Keratinocyte (primary cell): ENCODE results near the gene ZNF43. TPM values are rescaled to one million over a fixed set of nuclear protein-coding genes. Genes with fewer than 3 reads are reported as not detected.

ENCODE experiments used
- DNase-seq: peaks from one replicate; pipeline ENCODE4 v3.0.0-alpha.2; 2011; ENCODE audit warnings: low read depth, missing footprints, low spot score
- FAIRE-seq: peaks from 2 replicates; lab custom pipeline; 2011; peaks lifted over from hg19 to GRCh38; lab: Jason Lieb, UNC
- H2AFZ ChIP-seq: 2 replicates; pipeline ENCODE4 v1.6.0; 2012; ENCODE audit warnings: low read length, control low read depth, inconsistent platforms; ENCODE audit not compliant: control insufficient read depth
- H3K27ac ChIP-seq: 2 replicates; pipeline ENCODE4 v1.5.1; 2011; ENCODE audit warnings: low read length; ENCODE audit not compliant: control insufficient read depth, insufficient read depth
- H3K27me3 ChIP-seq: 3 replicates; pipeline ENCODE4 v1.6.0; 2011; ENCODE audit warnings: low read length; ENCODE audit not compliant: control insufficient read depth, insufficient read depth; ENCODE audit errors: extremely low read depth
- H3K36me3 ChIP-seq, 2 experiments: 2 replicates in 1 of 2; 3 replicates in 1 of 2; pipeline ENCODE4 v1.5.1; 2011; ENCODE audit warnings: low read length in 2 of 2, mild to moderate bottlenecking in 1 of 2; ENCODE audit not compliant: control insufficient read depth in 2 of 2, insufficient read depth in 2 of 2; ENCODE audit errors: extremely low read depth in 1 of 2
- H3K4me1 ChIP-seq: 3 replicates; pipeline ENCODE4 v1.5.1; 2011; ENCODE audit warnings: low read length; ENCODE audit not compliant: control insufficient read depth, insufficient read depth; ENCODE audit errors: extremely low read depth
- H3K4me2 ChIP-seq: 3 replicates; pipeline ENCODE4 v1.6.0; 2011; ENCODE audit warnings: low read depth, low read length; ENCODE audit not compliant: control insufficient read depth, insufficient read depth; ENCODE audit errors: extremely low read depth
- H3K4me3 ChIP-seq, 3 experiments: fragments of 200-600 bp in 1 of 3; sonication (generic) in 1 of 3; 2 replicates in 2 of 3; 3 replicates in 1 of 3; pipeline ENCODE4 v1.5.1; 2011 to 2016; ENCODE audit warnings: low read length in 3 of 3, mild to moderate bottlenecking in 3 of 3, control low read depth in 2 of 3, inconsistent platforms in 1 of 3, low read depth in 1 of 3, mixed read lengths in 1 of 3, mixed run types in 1 of 3, moderate library complexity in 1 of 3; ENCODE audit not compliant: control insufficient read depth in 2 of 3, insufficient read depth in 2 of 3; ENCODE audit errors: extremely low read depth in 1 of 3
- H3K79me2 ChIP-seq: 2 replicates; pipeline ENCODE4 v1.6.0; 2012; ENCODE audit warnings: low read length; ENCODE audit not compliant: control insufficient read depth, insufficient read depth
- H3K9ac ChIP-seq: 3 replicates; pipeline ENCODE4 v1.6.0; 2011; ENCODE audit warnings: low read length; ENCODE audit not compliant: control insufficient read depth, insufficient read depth; ENCODE audit errors: extremely low read depth
- H3K9me1 ChIP-seq: 3 replicates; pipeline ENCODE4 v1.6.0; 2011; ENCODE audit warnings: low read length; ENCODE audit not compliant: control insufficient read depth, insufficient read depth; ENCODE audit errors: extremely low read depth
- H3K9me3 ChIP-seq: 2 replicates; pipeline ENCODE4 v1.5.1; 2012; ENCODE audit warnings: low read depth, low read length; ENCODE audit not compliant: control insufficient read depth
- H4K20me1 ChIP-seq: 3 replicates; pipeline ENCODE4 v1.6.0; 2011; ENCODE audit warnings: low read length; ENCODE audit not compliant: control insufficient read depth, insufficient read depth; ENCODE audit errors: extremely low read depth
- CTCF ChIP-seq, 3 experiments: IDR thresholded peaks in 1 of 3; conservative IDR thresholded peaks in 1 of 3; optimal IDR thresholded peaks in 1 of 3; 2 replicates in 2 of 3; 3 replicates in 1 of 3; pipeline versions ENCODE3 to v1.5.1; 2011; ENCODE audit warnings: low read length in 3 of 3, mild to moderate bottlenecking in 3 of 3, moderate library complexity in 2 of 3, control low read depth in 1 of 3, inconsistent platforms in 1 of 3; ENCODE audit not compliant: insufficient read depth in 2 of 3; ENCODE audit errors: extremely low read depth in 1 of 3
- EZH2 ChIP-seq: IDR thresholded peaks from one replicate; pipeline ENCODE4 v1.6.1; 2012; ENCODE audit warnings: inconsistent platforms, mild to moderate bottlenecking, low read length, moderate library complexity
- dilution Hi-C: fragments of 300-500 bp; cut with MboI; formaldehyde crosslinking; loops from one replicate; pipeline ENCODE4 v1.7.0; 2020; ENCODE audit warnings: low sequenced_read_pairs; ENCODE audit not compliant: extremely low pct_ligation_motif_present
- polyA plus RNA-seq, 5 experiments: library from polyadenylated mRNA; depleted of rRNA in 3 of 5; stranded (reverse) in 3 of 5; stranded (forward) in 1 of 5; unstranded in 1 of 5; fragments of >200 nt; gene quantifications; 1 replicate in 1 of 5; 2 replicates in 3 of 5; 3 replicates in 1 of 5; pipeline versions ENCODE4 v1.2.1 to v1.2.3, GENCODE V29; 2011 to 2012; ENCODE audit warnings: missing spikeins in 2 of 5, low read depth in 1 of 5, low replicate concordance in 1 of 5

ZNF43 gene
- polyA plus RNA-seq, 1 donor (not counting 4 experiments of a cell fraction or from before 2014, with no cell fraction given) = 3.3 TPM

- Histone ChIP-seq H3K9me1 (no peaks in the 10 kb centered on the region), H3K9ac (no peak overlapping the region), H3K36me3 (peaks cover 0 to 7% of the 10 kb centered on the region in 2 experiments), H3K9me3 (no peaks in the 10 kb centered on the region), H2AFZ (no peak overlapping the region), H3K4me3 (no peak overlapping the region), H3K27ac (no peak overlapping the region), H3K4me1 (no peaks in the 10 kb centered on the region), H3K27me3 (no peaks in the 10 kb centered on the region), H3K4me2 (no peak overlapping the region), H4K20me1 (no peaks in the 10 kb centered on the region), H3K79me2 (no peaks in the 10 kb centered on the region)
- no peak for TF ChIP-seq CTCF (optimal IDR thresholded peaks at IDR 0.05 in 1 of 3, IDR thresholded peaks at IDR 0.05 in 1 of 3, conservative IDR thresholded peaks at IDR 0.05 in 1 of 3; ENCODE audit: extremely low read depth in 1 of 3, insufficient read depth in 2 of 3, low read length in 3 of 3)
- TF ChIP-seq EZH2 = no peak
- no peak for FAIRE-seq
- dilution Hi-C loops = no loop called here
- DNase-seq = no peak
Measured at GRCh38 chr19:21839976-21840375, 4.0 kb upstream of the ZNF43 start.

GRCh38 chr19:21838646-21839045, 2.7 kb upstream of the ZNF43 start:
- H3K9me3 ChIP-seq = peaks cover 3% of the 10 kb centered on the region
- H3K4me1 ChIP-seq = no peaks in the 10 kb centered on the region
- H3K27me3 ChIP-seq = no peaks in the 10 kb centered on the region
- DNase-seq = no peak
- no peaks in the 10 kb centered on the region for H3K9me1 ChIP-seq
- TF ChIP-seq CTCF (optimal IDR thresholded peaks at IDR 0.05 in 1 of 3, IDR thresholded peaks at IDR 0.05 in 1 of 3, conservative IDR thresholded peaks at IDR 0.05 in 1 of 3; ENCODE audit: extremely low read depth in 1 of 3, insufficient read depth in 2 of 3, low read length in 3 of 3) (no peak), EZH2 (no peak)
- H3K27ac ChIP-seq = no peak overlapping the region
- FAIRE-seq = no peak
- H3K36me3 ChIP-seq = peaks cover 0 to 5% of the 10 kb centered on the region in 2 experiments
- no peak overlapping the region for H2AFZ ChIP-seq
- H4K20me1 ChIP-seq = no peaks in the 10 kb centered on the region
- dilution Hi-C loops = no loop called here
- no peak overlapping the region for H3K4me2 ChIP-seq
- H3K4me3 ChIP-seq = no peak overlapping the region
- no peak overlapping the region for H3K9ac ChIP-seq
- peaks cover 2% of the 10 kb centered on the region for H3K79me2 ChIP-seq
